HL-60/S4 treated with phorbol 12-myristate 13-acetate at 8.2 ng/mL for 4 days and 3 days (cell line): ENCODE data around the gene TOX2.

ENCODE experiments used
- in situ Hi-C: fragments of 300-500 bp; cut with MboI; formaldehyde crosslinking; loops from 2 replicates; pipeline ENCODE4 v1.15.0; 2022; ENCODE audit warnings: low sequenced_read_pairs

Gene TOX2

DNA sequence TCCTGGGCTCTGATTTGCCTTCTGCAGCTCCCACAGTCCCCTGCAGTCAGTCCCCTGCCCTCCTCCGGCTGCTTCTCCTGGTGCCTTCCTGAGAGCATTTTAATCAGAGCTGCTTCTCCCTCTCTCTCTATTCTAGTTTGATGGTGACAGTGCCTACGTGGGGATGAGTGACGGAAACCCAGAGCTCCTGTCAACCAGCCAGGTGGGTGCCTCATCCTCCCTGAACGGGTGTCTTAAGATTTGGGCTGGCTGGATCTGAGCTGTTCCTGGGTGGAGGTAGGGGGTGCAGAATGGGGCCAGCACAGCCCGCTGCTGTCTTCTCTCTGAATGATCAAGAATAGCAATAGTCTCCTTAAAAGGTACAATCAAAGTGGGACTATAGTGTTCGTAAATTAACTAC lies 58.6 kb downstream of the TOX2 start:
- in situ Hi-C loops: no loop called here

DNA sequence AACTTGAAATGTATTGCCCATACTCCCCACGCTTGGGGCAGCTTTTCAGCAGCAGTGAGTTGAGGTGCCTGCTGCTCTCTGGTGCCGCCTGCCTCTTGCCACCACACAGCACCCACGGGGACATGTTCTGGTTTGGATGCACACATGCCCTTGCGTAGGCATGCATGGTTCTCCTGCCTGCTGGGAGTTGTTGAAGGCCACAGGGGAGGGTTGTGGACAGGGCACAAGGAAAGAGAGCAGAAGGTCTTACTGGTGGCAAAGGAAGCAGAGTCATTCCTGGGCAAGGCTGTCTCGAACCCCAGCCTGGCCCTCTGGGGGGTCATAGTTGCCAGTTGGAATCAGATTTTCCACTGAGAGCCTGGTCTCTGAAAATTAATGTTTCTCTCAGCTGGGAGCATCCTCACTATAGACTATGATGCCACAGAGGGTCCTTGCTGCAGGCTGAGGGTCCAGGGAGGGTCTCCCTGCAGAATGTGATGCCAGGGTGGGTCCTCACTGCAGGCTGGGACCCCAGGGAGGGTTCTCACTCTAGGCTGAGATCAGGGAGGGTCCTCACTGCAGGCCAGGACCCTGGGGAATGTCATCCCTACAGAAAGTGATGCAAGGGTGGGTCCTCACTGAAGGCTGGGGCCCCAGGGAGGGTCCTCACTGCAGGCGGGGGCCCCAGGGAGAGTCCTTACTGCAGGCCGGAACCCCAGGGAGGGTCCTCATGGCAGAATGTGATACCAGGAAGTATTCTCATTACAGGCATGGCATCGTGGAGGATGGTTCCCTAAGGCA lies 59.2 kb downstream of the TOX2 start:
- in situ Hi-C loops: no loop called here

DNA sequence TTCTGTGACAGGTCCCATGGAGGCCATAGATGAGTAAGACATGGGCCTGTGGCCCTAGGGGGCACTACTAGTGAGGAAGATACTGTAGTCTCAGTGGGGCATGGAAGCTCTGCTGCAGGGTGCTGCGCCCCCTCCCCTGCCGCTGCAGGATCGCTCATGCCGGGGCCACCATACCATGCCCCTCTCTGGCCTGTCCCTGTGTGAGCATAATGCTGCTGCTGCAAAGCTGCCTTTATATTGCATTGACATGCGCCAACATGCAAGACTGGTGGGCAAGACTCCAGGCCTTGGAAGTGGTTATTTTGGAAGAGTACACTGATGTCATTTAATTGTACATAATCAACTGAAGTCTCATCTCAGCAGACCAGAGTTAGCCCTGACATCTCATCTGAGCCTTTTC lies 60.0 kb downstream of the TOX2 start:
- in situ Hi-C loops: no loop called here

DNA sequence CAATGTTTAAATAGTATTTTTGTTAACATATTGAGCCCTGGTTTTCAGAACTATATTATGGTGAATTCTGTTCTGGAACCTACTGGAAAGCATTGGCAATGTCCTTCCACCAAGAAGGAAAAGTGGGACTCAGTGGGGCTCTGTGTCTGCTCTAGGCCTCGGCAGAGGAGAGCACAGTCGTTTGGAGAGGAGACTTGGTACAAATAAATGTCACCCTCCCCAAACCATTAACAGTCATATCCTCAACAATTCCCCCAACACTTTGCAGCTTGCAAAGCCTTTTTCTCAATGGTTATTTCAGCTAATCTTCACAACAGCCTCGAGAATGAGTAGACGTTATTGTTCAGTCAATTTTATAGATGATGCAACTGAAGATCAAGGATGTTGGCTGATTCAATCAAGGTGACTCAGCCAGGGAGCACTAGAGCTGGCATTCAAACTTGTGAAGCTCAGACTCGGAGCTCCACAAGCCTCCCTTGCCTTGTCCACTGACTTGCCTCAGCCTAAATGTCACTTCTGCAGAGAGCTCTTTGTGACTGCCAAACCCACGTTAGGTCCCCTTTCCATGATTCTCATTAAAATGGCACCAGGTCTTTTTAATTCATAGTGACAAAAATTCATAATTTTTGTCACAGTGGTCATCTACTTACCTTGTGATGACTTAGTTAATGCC lies 60.6 kb downstream of the TOX2 start:
- in situ Hi-C loops: no loop called here

DNA sequence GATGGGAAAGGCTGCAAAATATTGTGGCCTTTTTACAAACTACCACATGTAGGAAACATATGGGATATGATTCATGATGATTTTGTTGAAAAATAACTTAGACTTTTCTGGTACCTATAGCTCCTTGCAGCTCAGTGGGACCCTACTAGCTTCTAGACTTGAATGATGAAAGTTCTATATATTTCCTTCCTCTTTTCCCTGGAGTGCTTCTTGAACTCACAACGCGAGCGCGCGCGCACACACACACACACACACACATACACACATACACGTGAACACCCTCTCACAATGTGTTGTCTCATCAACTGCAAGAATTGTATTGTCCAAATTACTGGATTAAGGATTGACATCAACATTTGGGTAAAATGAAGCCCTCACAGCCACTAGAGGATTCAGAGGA lies 61.9 kb downstream of the TOX2 start:
- in situ Hi-C loops: no loop called here

DNA sequence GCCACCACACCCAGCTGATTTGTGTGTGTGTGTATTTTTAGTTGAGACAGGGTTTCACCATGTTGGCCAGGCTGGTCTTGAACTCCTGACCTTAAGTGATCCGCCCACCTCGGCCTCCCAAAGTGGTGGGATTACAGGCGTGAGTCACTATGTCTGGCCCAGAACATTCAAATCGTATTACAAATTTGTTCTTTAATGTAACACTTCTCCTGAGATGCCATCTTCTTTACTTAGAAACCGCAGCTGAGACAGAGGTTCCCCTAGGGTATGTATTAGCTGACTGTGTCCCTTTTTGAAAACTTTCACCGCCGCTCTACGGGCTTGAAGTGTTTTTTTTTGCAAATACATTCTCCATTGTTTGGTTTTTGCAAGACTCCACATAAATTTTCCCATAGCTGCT lies 62.6 kb downstream of the TOX2 start:
- in situ Hi-C loops: no loop called here

DNA sequence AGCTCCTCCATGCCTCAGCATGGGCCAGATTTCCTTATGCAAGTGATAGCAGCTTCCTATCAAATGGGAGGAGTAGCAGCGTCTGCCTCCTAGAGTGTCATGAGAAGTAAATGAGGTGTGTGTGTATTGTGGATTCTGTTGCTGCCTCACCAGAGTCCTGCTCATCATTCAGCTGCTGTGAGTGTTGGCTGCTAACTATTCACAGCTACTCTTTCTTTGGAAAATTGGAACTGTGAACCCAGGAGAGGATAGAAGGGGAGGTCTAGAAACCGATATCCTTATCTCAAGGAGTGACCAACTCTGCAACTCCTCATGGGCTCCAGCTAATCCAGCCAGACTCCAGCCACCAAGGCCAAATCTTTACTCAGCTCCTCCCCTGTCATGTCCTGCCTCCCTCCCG lies 63.3 kb downstream of the TOX2 start:
- in situ Hi-C loops: no loop called here

DNA sequence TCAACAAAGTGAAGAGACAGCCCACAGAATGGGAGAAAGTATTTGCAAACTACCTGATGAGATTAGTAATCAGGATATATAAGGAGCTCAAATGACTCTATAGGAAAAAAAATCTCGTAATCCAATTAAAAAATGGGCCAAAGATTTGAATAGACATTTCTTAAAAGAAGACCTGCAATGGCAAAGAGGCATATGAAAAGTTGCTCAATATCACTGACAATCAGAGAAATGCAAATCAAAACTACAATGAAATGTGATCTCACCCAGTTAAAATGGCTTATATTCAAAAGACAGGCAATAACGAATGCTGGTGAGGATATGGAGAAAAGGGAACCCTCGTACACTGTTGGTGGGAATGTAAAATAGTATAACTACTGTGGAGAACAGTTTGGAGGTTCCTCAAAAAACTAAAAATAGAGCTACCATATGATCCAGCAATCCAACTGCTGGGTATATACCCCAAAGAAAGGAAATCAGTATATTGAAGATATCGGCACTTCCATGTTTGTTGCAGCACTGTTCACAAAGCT lies 65.0 kb downstream of the TOX2 start:
- in situ Hi-C loops: no loop called here

DNA sequence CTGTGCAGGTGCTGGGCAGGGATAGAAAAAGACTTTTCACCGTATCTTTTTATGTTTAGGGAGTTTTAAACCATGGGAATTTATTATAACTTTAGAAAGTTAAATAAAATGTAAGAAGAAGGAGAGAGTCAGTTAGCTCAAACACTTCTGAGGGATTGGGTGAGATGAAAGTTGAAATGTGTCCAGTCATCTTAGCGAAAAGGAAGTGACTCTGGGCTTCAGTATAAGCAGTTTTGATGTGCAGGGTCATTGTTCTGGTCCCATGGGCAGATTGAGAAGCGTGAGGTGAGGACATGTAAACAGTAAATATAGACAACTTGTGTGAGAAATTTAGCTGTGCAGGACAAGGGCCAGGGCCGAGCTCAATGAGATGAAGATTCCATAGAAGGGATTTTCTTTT lies 66.9 kb downstream of the TOX2 start:
- in situ Hi-C loops: no loop called here

DNA sequence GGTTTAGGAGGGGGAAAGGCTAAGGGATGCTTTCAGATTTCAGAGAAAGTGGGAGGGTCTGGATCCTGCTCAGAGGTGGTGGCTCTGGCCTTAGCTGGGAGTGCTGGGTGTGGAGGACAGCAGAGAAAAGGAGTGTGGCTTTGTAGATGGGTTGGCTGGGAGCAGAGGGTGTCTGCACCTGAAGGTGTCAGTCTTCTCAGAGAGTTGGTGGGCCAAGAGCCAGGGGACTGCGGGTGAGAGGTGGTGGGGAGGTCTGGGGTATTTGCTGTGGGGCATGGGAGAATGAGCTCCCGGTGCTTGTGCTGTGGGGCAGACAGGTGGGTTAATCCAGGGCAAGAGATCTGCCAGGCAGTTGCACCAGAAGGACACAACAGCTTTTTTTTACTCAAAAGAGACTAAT lies 67.4 kb downstream of the TOX2 start:
- in situ Hi-C loops: no loop called here

DNA sequence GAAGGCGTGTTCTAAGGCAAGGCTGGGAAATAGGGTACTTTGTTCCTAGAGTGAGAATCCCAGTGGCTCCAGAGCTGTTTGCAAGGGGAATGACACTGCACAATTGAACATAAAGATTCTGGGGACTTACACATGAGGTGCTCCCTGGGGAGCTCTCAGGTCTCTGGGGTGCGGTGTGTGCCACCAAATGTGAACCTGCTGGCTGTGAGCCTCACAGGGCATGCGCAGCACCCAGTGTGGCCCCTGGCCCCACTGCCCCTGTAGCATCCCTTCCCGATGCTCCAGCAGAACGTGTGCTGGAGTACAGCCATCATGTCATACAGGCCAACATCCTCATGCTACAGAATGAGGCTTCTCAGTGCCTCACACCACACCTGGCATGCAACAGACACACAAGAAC lies 68.2 kb downstream of the TOX2 start:
- in situ Hi-C loops: no loop called here

DNA sequence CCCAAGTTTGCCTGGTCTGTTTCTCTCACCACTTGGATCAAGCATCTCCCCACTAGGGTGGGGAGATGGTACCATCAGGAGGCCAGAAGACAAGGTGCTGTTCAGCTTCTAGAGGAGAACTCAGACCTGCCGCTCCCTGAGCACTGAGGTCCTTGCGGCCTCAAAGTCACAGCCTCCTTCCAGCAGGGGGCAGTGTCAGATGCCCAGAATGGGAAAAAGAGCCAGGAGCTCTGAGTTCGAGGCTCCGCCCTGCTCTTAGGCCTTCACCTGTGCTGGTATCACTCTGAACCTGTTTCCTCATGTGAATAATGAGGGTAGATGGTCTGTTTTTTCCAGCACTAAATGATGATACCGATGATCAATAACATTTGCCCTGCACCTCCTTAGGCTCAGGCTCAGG lies 68.7 kb downstream of the TOX2 start:
- in situ Hi-C loops: no loop called here

DNA sequence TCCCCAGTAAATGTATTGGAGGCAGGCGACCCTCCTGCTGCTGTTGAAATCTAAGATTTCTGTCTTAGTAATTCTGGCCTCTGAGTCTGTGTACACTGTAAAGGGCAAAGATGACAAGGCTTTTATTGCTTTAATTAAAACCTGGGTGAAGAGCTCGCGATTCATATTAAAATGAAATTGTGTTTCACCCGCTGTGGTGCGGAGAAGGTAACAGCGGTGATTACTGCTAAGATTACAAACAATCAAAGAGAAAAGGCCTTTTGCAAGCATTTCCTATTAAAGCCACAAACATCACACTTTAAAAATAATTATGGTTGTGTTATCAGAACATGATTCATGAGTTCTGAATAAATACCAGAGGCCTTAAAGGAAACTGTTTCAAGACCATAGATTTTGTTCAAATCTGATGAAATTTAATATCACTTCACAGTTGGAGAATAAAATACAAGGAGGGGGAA lies 69.3 kb downstream of the TOX2 start:
- in situ Hi-C loops: no loop called here

DNA sequence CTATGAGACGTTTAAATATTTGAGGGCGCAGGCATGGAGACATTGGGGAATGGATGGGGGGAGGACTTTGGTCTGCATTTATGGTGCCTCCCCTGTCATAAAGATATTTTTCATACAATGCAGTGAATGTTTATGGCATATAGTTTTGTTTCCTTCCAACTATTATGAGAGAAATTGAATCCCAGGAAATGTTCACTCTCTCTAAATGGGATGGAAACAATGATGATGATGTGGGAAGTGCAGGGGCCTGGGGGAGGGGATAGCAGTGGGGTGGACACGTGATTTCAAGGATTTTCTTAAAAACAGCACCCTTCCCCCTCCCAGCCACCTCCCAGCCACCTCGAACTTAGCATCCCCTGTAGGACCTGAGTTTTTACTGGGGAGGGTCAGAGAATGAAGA lies 69.9 kb downstream of the TOX2 start:
- in situ Hi-C loops: no loop called here

DNA sequence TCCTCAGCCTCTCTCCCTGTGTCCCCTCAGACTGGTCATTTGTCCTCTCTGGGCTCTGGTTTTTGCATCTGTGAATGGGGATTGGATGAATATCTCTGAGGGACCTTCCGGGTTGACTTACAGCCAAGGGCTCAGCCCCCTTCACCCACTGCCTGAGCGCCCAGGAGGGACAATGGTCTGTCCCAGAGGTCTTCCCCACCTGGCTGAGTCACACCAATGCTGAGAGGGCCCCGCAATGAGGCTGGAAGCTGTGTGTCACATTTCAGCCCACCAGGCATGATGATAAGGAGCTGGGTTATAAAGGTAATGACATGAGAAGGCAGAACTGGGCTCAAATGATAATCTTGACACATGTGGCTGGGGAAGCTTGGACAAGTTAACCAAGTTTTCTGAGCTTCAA lies 70.5 kb downstream of the TOX2 start:
- in situ Hi-C loops: no loop called here

DNA sequence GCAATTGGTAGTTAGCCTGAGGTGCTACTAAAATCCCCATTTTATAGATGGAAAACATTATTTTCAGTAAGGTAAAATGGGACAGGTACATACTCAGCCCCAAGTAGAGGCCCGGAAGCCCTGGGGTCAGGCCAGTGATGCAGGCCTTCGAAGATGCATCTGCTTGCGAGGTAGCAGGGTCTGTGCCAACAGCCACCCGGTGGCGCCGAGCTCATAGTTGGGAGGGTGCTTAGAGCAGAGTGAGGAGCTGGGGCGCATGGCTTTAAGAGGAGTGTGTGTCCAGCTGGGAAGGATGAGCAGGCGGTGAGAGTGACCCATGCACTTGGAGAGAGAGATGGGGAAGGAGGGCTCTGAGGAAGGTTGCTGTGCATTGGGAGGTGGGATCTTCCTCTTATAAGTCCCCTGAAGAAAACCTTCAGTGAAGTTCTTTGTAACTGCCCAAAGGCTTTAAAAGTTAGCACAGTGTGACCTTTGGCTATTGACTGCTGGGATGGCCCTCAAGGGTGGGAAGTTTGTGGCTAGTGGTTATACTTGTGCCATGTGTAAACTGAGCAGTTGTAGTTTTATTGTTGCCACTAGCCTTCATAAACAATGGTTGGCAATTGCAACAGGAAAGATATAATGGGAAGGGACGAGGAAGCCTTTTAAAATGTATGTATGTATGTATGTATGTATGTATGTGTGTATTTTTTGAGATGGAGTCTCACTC lies 71.1 kb downstream of the TOX2 start:
- in situ Hi-C loops: no loop called here

DNA sequence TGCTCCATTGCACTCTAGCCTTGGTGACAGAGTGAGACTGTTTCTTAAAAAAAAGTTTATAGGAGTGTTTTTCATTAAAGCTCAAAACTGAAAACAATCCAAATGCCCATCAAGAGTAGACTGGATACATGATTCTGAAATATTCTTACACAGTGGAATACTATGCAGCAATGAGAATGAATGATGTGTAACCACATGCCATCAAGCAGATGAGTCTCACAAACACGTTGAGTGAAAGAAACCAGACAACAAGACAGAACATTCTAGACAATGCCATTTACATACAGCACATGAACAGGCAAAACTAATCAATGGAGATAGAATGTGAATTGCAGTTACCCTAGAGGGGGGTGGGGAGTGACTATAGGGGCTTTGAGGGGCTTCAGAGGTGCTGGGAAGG lies 72.4 kb downstream of the TOX2 start:
- in situ Hi-C loops: no loop called here

DNA sequence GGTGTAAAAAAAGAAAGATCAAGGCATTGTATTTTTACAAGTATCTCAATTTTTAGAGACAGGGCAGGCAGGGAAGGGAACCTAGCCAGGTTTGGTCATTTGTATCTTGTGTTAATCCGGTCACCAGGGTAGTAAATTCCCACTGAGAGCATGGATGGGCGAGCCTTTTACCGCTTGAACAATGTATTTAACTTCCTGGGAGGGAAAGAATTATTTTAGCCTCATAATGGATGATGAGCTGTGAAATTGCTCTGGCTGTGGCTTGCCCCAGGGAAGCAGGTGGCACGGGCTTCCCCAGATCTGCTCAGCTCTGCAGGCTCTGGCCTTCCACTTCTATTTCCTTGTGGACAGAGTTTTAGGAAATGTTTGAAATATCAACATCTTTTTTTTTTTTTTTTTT lies 72.9 kb downstream of the TOX2 start:
- in situ Hi-C loops: no loop called here

DNA sequence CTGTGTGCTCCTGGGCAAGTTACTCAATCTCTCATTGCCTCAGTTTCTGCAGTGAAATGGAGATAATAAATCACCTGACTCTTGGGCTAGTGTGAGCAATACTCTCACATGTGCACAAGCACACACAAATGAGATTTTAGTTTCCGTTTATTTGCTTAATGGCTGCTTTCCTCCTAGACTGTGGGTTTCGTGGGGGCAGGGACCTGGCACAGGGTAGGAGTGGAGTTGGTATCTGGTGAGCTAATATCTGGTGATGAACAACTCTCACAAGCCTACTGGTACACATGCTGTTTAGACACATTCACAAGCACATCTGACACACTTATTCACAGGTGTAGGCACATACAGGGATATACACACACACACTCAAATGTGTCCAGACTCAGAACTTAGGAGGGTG lies 73.8 kb downstream of the TOX2 start:
- in situ Hi-C loops: no loop called here

DNA sequence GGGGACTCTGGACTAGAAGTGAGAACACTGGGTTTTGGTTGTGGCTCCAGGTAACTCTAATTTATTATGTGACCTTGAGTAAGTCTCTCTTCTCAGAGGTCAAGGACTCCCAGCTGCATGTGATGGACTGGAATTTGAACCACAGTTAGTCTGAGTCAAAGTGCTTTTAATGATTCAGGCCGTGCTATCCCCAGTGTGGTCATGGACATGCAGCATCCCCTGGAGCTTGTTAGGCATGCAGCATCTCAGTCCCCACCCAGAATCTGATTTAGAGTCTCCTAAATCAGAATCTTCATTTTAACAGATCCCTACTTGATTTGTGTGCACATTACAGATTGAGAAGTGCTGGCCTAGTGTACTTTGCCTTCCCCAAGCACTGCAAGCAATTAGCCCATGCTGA lies 74.2 kb downstream of the TOX2 start:
- in situ Hi-C loops: no loop called here

DNA sequence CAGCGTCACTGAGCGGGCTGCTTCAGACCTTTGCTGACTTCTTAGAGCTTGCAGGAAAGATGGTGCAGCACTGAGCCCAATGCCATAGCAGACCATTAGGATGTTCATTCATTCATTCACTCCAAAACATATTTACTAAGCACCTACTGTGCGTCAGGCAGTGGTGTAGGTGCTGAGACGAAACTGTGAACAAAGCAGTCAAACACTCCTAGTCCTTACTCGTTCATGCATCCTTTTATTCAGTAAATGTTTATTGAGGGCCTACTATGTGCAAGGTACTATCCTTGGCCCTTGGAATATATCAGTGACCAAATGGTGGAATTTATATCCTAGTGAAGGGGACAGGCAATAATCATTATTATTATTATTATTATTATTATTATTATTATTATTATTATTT lies 76.6 kb downstream of the TOX2 start:
- in situ Hi-C loops: no loop called here

DNA sequence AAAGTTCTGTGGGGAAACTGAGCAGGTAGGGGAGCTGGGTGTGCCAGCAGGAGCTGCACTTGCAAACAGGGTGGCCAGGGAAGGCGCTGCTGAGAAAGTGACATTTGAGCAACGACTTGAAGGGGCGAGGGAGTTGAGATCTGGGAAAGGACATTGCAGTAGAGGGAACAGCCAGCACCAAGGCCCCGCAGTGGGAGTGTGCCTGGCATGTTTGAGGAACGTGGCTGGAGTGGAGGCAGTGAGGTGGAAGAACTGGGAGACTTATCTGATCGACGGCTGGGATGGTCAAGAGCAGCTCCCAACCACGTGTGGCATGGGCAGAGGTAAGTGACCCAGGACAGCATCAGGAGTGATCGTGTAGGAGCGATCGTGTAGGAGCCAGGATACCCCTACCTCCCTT lies 77.3 kb downstream of the TOX2 start:
- in situ Hi-C loops: no loop called here
